ENCODE data around the gene MS4A7.
A peak's percentile ranks its signal among the peaks of the same experiment; 100 is the strongest.
"Not testable (repeated sequence)": the region's sequence is repeated elsewhere in the genome, so short reads cannot be mapped to it uniquely, and the experiment has no call there.

Gene MS4A7

GRCh38 chr11:60378354-60378753 is at the start of gene MS4A7:
Gene MS4A7 (plus strand): TSS chr11:60378532. CDS start chr11:60383142, 4,610 bp downstream.
- no peak for DNase-seq (ENCODE audit: low read depth in 2 of 2)

GRCh38 chr11:60332846-60333245 is 45.5 kb upstream of the MS4A7 start:
- no peak for DNase-seq (ENCODE audit: low read depth in 2 of 2)

- peak in 1 of 2 donors; percentile 45 for DNase-seq (ENCODE audit: low read depth in 2 of 2)
Measured at GRCh38 chr11:60334005-60334620, 44.2 kb upstream of the MS4A7 start.

- DNase-seq (ENCODE audit: low read depth in 2 of 2): no peak
Measured at GRCh38 chr11:60336767-60337391, 41.5 kb upstream of the MS4A7 start.

- no peak for DNase-seq (ENCODE audit: low read depth in 2 of 2)
Measured at GRCh38 chr11:60338053-60338452, 40.3 kb upstream of the MS4A7 start.

- no peak for DNase-seq (ENCODE audit: low read depth in 2 of 2)
Measured at GRCh38 chr11:60339356-60339755, 39.0 kb upstream of the MS4A7 start.

- no peak for DNase-seq (ENCODE audit: low read depth in 2 of 2)
Measured at GRCh38 chr11:60343094-60343704, 35.1 kb upstream of the MS4A7 start.

GRCh38 chr11:60344146-60344545 is 34.2 kb upstream of the MS4A7 start:
- DNase-seq (ENCODE audit: low read depth in 2 of 2): no peak

- no peak for DNase-seq (ENCODE audit: low read depth in 2 of 2)
Measured at GRCh38 chr11:60345489-60345888, 32.8 kb upstream of the MS4A7 start.

GRCh38 chr11:60347084-60347797 is 31.1 kb upstream of the MS4A7 start:
- DNase-seq (ENCODE audit: low read depth in 2 of 2): no peak

- DNase-seq (ENCODE audit: low read depth in 2 of 2): no peak
Measured at GRCh38 chr11:60348116-60348515, 30.2 kb upstream of the MS4A7 start.

- DNase-seq (ENCODE audit: low read depth in 2 of 2): no peak
Measured at GRCh38 chr11:60349990-60350389, 28.3 kb upstream of the MS4A7 start.

GRCh38 chr11:60357771-60358170 is 20.6 kb upstream of the MS4A7 start:
- DNase-seq (ENCODE audit: low read depth in 2 of 2): no peak

GRCh38 chr11:60360621-60361020 is 17.7 kb upstream of the MS4A7 start:
- DNase-seq (ENCODE audit: low read depth in 2 of 2): no peak

GRCh38 chr11:60362241-60362640 is 16.1 kb upstream of the MS4A7 start:
- no peak for DNase-seq (ENCODE audit: low read depth in 2 of 2)

GRCh38 chr11:60363542-60364470 is 14.5 kb upstream of the MS4A7 start:
- peak in 1 of 2 donors; percentile 10 for DNase-seq (ENCODE audit: low read depth in 2 of 2)

GRCh38 chr11:60366262-60366904 is 11.9 kb upstream of the MS4A7 start:
- DNase-seq (ENCODE audit: low read depth in 2 of 2): not testable (repeated sequence)

- DNase-seq (ENCODE audit: low read depth in 2 of 2): no peak
Measured at GRCh38 chr11:60367009-60367408, 11.3 kb upstream of the MS4A7 start.

- no peak for DNase-seq (ENCODE audit: low read depth in 2 of 2)
Measured at GRCh38 chr11:60367896-60368295, 10.4 kb upstream of the MS4A7 start.

GRCh38 chr11:60370252-60370810 is 8.0 kb upstream of the MS4A7 start:
- no peak for DNase-seq (ENCODE audit: low read depth in 2 of 2)

All from stimulated activated CD8-positive, alpha-beta memory T cell treated with anti-CD3 and anti-CD28 coated beads, Interleukin-15, amount 100 ng/mL, for 4 hours (primary cell).